Nephron (organoid): Measurements from ENCODE around the gene ZFP36L1.

Source experiments
- H3K27ac Mint-ChIP-seq, 3 experiments: 2 replicates each; pipeline ENCODE4 v1.8.0; 2020; ENCODE audit warnings: mixed read lengths in 3 of 3, mild to moderate bottlenecking in 2 of 3, moderate library complexity in 1 of 3
- H3K27me3 Mint-ChIP-seq: 2 replicates; pipeline ENCODE4 v1.8.0; 2021; ENCODE audit warnings: low read depth, mild to moderate bottlenecking, moderate library complexity, mixed read lengths
- H3K36me3 Mint-ChIP-seq: 2 replicates; pipeline ENCODE4 v1.8.0; 2020; ENCODE audit warnings: low read depth, mixed read lengths
- H3K4me1 Mint-ChIP-seq: 2 replicates; pipeline ENCODE4 v1.8.0; 2020; ENCODE audit warnings: mixed read lengths
- H3K4me3 Mint-ChIP-seq, 3 experiments: 2 replicates each; pipeline ENCODE4 v1.8.0; 2020; ENCODE audit warnings: mild to moderate bottlenecking in 3 of 3, mixed read lengths in 3 of 3, moderate library complexity in 2 of 3
- H3K9me3 Mint-ChIP-seq: 2 replicates; pipeline ENCODE4 v1.8.0; 2020; ENCODE audit warnings: mixed read lengths
- TF ChIP-seq, protein P1 (sequence below), 3 experiments: fragments of 200-600 bp; sonication (generic); IDR thresholded peaks; one replicate each; pipeline ENCODE4 v1.5.0; 2021; ENCODE audit warnings: antibody characterized with exemption in 3 of 3; ENCODE audit not compliant: unreplicated experiment in 3 of 3

The ZFP36L1 gene

DNA sequence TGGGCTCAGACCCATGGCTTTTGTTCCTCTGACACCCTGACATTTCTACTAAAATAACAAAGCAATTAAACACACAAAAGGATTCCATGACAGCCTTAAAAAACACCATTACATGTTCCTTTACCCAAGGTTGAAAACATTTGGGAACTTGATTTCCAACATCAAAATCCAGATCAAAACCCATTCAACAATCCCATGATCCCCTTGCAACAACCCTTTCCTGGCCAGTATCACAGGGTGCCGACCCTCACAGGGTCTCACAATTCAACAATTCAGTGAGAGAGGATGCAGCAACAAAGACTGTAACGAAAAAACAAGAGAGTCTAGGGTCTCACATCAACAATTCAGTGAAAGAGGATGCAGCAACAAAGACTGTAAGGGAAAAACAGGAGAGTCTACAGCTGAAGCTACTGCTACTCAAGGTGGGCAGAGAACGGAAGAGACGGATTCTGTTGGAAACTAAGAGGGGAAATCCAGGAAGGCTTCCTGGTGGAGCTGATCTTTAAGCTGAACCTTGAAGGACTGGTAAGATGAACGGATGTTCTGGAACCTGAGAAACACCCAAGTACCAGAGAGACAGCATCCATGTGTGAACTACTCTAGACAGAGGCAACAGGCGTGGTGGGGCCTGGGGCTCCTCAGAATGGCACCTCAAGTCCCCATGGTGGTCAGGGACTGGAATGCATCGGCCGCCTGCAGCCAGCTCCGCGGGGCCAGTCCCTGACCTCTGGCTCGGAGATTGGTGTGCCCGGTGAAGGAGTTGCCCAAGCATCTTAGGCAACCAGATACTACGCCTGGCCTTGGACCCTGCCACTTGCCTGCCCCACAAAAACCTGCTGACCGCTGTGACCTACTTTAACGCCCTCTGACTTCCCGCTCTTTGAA, 22.7 kb upstream of the ZFP36L1 start:
- peak overlapping the region; percentile 51 to 77 (median 66) for H3K4me3 Mint-ChIP-seq
- TF ChIP-seq, protein P1, sequence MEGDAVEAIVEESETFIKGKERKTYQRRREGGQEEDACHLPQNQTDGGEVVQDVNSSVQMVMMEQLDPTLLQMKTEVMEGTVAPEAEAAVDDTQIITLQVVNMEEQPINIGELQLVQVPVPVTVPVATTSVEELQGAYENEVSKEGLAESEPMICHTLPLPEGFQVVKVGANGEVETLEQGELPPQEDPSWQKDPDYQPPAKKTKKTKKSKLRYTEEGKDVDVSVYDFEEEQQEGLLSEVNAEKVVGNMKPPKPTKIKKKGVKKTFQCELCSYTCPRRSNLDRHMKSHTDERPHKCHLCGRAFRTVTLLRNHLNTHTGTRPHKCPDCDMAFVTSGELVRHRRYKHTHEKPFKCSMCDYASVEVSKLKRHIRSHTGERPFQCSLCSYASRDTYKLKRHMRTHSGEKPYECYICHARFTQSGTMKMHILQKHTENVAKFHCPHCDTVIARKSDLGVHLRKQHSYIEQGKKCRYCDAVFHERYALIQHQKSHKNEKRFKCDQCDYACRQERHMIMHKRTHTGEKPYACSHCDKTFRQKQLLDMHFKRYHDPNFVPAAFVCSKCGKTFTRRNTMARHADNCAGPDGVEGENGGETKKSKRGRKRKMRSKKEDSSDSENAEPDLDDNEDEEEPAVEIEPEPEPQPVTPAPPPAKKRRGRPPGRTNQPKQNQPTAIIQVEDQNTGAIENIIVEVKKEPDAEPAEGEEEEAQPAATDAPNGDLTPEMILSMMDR (IDR thresholded peaks at IDR 0.05; ENCODE audit: unreplicated experiment in 3 of 3) = no peak
- H3K9me3 Mint-ChIP-seq = no peaks in the 10 kb centered on the region
- H3K36me3 Mint-ChIP-seq = no peaks in the 10 kb centered on the region
- peaks cover 3% of the 10 kb centered on the region for H3K27me3 Mint-ChIP-seq
- peak overlapping the region; percentile 99 to 100 (median 99) for H3K27ac Mint-ChIP-seq
- peaks cover 87% of the 10 kb centered on the region for H3K4me1 Mint-ChIP-seq

DNA sequence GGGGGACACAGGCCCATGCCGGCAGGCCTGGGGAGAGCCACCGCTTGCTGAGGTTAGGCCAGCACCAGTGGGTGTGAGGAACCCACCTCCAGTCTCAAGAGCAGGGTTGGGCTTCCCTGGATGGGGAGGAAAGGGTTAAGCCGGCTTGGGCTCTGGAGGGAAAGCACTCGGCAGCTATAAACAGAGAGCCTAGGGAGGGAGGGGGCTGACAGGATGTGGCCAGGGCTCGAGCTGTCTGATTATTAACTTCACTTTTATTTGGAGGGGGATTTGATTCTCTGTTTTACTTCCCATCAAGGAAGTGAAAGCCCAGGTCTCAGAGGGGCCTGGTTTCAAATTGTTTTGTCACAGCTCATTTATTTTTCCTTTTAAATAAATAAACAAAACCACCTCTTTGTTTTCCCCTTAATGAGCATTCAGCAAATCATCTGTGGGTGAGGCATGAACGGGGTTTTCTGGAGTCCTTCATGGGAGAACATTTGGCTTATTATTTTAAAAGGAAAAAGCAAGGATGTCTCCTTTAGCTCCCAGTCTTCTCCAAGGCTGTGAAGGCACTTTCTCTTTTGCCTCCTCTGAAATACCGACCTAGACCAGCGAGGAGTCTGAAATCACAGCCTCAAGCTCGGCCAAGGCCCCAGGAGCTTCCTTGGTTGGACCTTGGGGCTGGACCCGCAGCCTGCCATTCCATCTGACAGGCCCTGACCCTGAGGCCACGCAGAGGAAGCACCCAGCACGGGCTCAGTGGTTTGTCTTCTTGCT, 21.9 kb upstream of the ZFP36L1 start:
- H3K27me3 Mint-ChIP-seq = peaks cover 3% of the 10 kb centered on the region
- H3K9me3 Mint-ChIP-seq = no peaks in the 10 kb centered on the region
- TF ChIP-seq, protein P1 (IDR thresholded peaks at IDR 0.05; ENCODE audit: unreplicated experiment in 3 of 3) = no peak
- peak overlapping the region; percentile 51 to 77 (median 66) for H3K4me3 Mint-ChIP-seq
- peak overlapping the region; percentile 99 to 100 (median 99) for H3K27ac Mint-ChIP-seq
- H3K36me3 Mint-ChIP-seq = no peaks in the 10 kb centered on the region
- H3K4me1 Mint-ChIP-seq = peaks cover 87% of the 10 kb centered on the region

DNA sequence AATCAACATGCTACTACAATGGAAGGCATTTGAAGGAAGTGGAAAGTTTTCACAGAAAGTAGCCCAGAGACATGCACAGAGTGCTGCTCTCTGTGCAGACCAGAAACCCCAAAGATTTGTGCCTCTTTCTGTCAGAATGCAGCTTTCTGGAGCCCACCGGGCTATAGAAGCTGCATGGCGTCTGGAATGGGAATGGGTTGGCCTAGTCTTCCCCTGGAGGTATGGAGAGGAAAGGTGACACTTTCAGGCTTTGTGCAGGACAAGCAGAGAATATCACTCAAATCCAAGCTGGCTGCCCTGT, 21.3 kb upstream of the ZFP36L1 start:
- H3K36me3 Mint-ChIP-seq = no peaks in the 10 kb centered on the region

DNA sequence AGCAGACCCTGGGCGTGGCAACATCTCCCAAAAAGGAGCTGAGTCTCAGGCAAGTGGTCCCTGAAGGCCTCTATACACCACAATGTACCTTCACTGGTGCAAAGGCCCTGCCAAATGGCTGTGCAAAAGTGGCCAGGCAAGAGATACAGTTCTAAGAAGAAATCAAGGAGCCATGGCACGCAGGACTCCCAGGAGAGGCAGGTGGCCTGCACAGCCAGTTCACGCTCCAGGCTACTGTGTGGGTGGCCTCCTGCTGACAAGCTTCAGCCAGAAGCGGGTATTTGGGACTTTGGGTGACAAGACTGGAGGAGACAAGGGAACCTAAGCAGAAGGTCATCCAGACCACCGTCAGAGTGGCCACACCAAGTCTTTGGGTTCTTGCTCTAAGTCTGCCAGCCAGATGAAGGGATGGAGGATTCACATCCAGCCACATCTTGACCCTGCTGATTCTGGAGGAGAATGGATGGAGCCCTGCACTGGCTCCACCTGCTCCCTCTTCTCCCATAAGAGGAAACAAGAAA, 20.5 kb upstream of the ZFP36L1 start:
- H3K4me1 Mint-ChIP-seq = peaks cover 87% of the 10 kb centered on the region
- peaks cover 3% of the 10 kb centered on the region for H3K27me3 Mint-ChIP-seq
- peak overlapping the region; percentile 99 to 100 (median 99) for H3K27ac Mint-ChIP-seq
- H3K9me3 Mint-ChIP-seq = no peaks in the 10 kb centered on the region
- TF ChIP-seq, protein P1 (IDR thresholded peaks at IDR 0.05; ENCODE audit: unreplicated experiment in 3 of 3) = no peak
- H3K4me3 Mint-ChIP-seq = peak overlapping the region in 1 of 3 experiments; percentile 22
- H3K36me3 Mint-ChIP-seq = no peaks in the 10 kb centered on the region

More for the DNA sequence above, 21.3 kb upstream of the ZFP36L1 start:
- Mint-ChIP-seq H3K27me3 (peaks cover 3% of the 10 kb centered on the region), H3K27ac (peak overlapping the region; percentile 99 to 100 (median 99)), H3K4me1 (peaks cover 87% of the 10 kb centered on the region), H3K9me3 (no peaks in the 10 kb centered on the region), H3K4me3 (peak overlapping the region; percentile 51 to 77 (median 66))
- TF ChIP-seq, protein P1 (IDR thresholded peaks at IDR 0.05; ENCODE audit: unreplicated experiment in 3 of 3) = no peak

DNA sequence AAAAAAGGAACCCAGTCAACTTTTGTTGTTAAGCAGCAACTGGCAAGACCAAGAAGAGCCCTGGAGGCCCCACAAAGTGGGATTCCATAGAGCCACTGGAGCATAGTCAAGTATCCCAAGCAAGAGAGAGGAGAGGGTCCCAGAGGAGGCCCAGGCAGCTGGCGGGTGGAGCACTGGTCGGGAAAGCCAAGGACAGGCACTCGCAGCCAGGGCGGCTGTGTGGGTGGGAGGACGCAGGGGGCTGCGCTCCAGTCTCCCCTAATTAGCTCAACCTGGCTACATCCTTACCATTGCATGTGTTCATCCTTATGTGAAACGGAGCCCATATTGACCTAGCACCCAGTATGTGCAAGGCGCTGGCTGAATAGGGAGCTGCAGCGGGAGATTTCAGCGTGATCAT, 18.3 kb upstream of the ZFP36L1 start:
- H3K27me3 Mint-ChIP-seq = peaks cover 7% of the 10 kb centered on the region
- no peak overlapping the region for H3K4me3 Mint-ChIP-seq
- TF ChIP-seq, protein P1 (IDR thresholded peaks at IDR 0.05; ENCODE audit: unreplicated experiment in 3 of 3) = no peak
- H3K9me3 Mint-ChIP-seq = peaks cover 6% of the 10 kb centered on the region
- H3K36me3 Mint-ChIP-seq = peaks cover 11% of the 10 kb centered on the region
- H3K4me1 Mint-ChIP-seq = peaks cover 93% of the 10 kb centered on the region
- H3K27ac Mint-ChIP-seq = peak overlapping the region; percentile 68 to 100 (median 90)
